Measurements from ENCODE around the gene SDE2.

GRCh38 chr1:225949041-225949440, 50.1 kb downstream of the SDE2 start:
- TF ChIP-seq POLR2AphosphoS5 (IDR thresholded peaks at IDR 0.05; ENCODE audit: low read depth, low read length): no peak
- TF ChIP-seq SIN3A (IDR thresholded peaks at IDR 0.05; ENCODE audit: borderline replicate concordance, insufficient read depth, low read length): no peak
- TF ChIP-seq TAF1 (IDR thresholded peaks at IDR 0.05; ENCODE audit: borderline replicate concordance, insufficient read depth, low read length): no peak
